ENCODE results near the gene MBD5.

DNA sequence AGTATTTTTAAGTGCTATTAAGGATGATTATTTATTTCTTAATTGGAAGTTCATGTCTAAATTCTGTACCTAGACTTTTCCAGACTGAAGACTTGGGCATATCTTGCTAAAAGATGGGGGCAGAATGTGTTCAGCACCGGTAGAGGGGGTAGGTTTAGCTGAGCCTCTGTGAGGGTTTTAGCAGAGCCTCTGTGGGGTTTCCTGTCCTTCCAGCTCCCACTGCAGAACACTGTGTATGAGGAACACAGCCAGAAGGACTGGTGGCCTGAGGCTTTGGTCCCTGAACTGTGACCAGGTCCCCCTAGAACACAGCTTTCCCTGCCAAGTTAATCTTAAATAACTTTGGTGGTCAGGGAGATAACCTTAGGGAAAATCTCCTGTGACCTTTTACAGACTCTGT lies 500.3 kb downstream of the MBD5 start:
- TF ChIP-seq, protein P1, sequence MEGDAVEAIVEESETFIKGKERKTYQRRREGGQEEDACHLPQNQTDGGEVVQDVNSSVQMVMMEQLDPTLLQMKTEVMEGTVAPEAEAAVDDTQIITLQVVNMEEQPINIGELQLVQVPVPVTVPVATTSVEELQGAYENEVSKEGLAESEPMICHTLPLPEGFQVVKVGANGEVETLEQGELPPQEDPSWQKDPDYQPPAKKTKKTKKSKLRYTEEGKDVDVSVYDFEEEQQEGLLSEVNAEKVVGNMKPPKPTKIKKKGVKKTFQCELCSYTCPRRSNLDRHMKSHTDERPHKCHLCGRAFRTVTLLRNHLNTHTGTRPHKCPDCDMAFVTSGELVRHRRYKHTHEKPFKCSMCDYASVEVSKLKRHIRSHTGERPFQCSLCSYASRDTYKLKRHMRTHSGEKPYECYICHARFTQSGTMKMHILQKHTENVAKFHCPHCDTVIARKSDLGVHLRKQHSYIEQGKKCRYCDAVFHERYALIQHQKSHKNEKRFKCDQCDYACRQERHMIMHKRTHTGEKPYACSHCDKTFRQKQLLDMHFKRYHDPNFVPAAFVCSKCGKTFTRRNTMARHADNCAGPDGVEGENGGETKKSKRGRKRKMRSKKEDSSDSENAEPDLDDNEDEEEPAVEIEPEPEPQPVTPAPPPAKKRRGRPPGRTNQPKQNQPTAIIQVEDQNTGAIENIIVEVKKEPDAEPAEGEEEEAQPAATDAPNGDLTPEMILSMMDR (conservative IDR thresholded peaks at IDR 0.05): no peak
- TF ChIP-seq ZFX (IDR thresholded peaks at IDR 0.05): no peak
